Left renal pelvis (tissue), 4 donors: ENCODE measurements around the gene BBS2. TPM values are rescaled to one million over a fixed set of nuclear protein-coding genes. Genes with fewer than 3 reads are reported as not detected.

ENCODE experiments used
- DNase-seq, 4 donors: peaks; one replicate each; pipeline ENCODE4 v3.0.0-alpha.2; 2013; ENCODE audit warnings: low read depth in 4 of 4, low spot score in 3 of 4
- polyA plus RNA-seq, 4 donors: library from polyadenylated mRNA; unstranded; fragments of 120-200 nt; gene quantifications; one replicate each; pipeline ENCODE4 v1.2.1, GENCODE V29; 2013; ENCODE audit not compliant: insufficient read length in 4 of 4

The BBS2 gene
- polyA plus RNA-seq, 4 donors: 73.8 to 109 (median 93.8) TPM

- DNase-seq: no peak
Measured at GRCh38 chr16:56436258-56436657, 83.6 kb downstream of the BBS2 start.

Other genes starting within 250 kb of the BBS2 start
- gene AMFR, start 94.5 kb downstream of the BBS2 start, polyA plus RNA-seq: 100 to 1,000 TPM in 3 of 4 donors, 10 to 100 TPM in 1; 96.4 to 143 (median 124) TPM
- gene NUDT21, start 68.7 kb downstream of the BBS2 start, polyA plus RNA-seq: 100 to 1,000 TPM; 119 to 154 (median 128) TPM
- 10 to 100 TPM; 37.2 to 41.3 (median 38.9) TPM for gene OGFOD1, start 68.5 kb downstream of the BBS2 start, polyA plus RNA-seq
- not detected for gene MT4, start 45.0 kb upstream of the BBS2 start, polyA plus RNA-seq
- gene MT3, start 69.5 kb upstream of the BBS2 start, polyA plus RNA-seq: 1 to 10 TPM in 2 of 4 donors, under 1 TPM in 1, not detected in 1; 0.73 to 1.4 (median 1.0) TPM
- gene MT2A, start 88.6 kb upstream of the BBS2 start, polyA plus RNA-seq: 10 to 100 TPM; 19.5 to 27.5 (median 23.6) TPM
- 10 to 100 TPM; 20.0 to 50.1 (median 24.8) TPM for gene MT1E, start 105.8 kb upstream of the BBS2 start, polyA plus RNA-seq
- gene MT1M, start 112.6 kb upstream of the BBS2 start, polyA plus RNA-seq: 1 to 10 TPM in 1 of 4 donors, under 1 TPM in 2, not detected in 1; 0.27 to 1.1 (median 0.32) TPM
- not detected for gene MT1A, start 118.6 kb upstream of the BBS2 start, polyA plus RNA-seq
- under 1 TPM in 1 of 4 donors, not detected in 3; 0.59 TPM for gene MT1B, start 131.9 kb upstream of the BBS2 start, polyA plus RNA-seq
- 10 to 100 TPM in 3 of 4 donors, 1 to 10 TPM in 1; 4.9 to 73.8 (median 49.8) TPM for gene MT1F, start 137.9 kb upstream of the BBS2 start, polyA plus RNA-seq
- 100 to 1,000 TPM in 1 of 4 donors, 10 to 100 TPM in 3; 16.9 to 173 (median 36.0) TPM for gene MT1G, start 148.0 kb upstream of the BBS2 start, polyA plus RNA-seq
- 10 to 100 TPM in 2 of 4 donors, 1 to 10 TPM in 2; 4.4 to 57.8 (median 10.6) TPM for gene MT1H, start 149.8 kb upstream of the BBS2 start, polyA plus RNA-seq
- 10 to 100 TPM; 16.7 to 48.4 (median 22.0) TPM for gene MT1X, start 162.4 kb upstream of the BBS2 start, polyA plus RNA-seq
- 10 to 100 TPM; 50.1 to 94.4 (median 79.9) TPM for gene NUP93, start 210.1 kb upstream of the BBS2 start, polyA plus RNA-seq